Measurements from ENCODE around the gene CD164L2.
"Not testable (repeated sequence)": the region's sequence is repeated elsewhere in the genome, so short reads cannot be mapped to it uniquely, and the experiment has no call there.

CD164L2 gene

GRCh38 chr1:27403931-27404330 lies 20.8 kb upstream of the CD164L2 start:
- DNase-seq, result no peak

GRCh38 chr1:27403065-27403726 lies 20.1 kb upstream of the CD164L2 start:
- DNase-seq, result no peak

DNA sequence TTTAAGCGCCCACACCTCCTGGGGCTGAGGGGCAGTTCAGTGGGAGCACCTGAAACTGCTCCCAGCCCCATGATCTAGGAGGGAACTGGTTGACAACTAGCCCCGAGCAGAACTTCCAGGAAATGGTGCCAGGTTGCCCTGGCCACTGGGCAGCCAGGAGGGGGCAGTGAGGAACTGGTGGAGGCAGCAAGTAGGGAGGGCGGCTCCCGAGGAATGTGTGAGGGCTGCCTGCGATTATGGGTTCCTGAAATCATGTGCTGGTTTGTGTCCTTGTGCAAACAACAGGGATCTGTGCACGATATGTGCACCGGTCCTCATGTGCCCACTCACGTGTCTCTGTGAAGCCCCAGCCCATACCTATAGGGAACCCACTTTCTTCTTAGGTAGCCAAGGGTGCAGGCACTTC lies 19.2 kb upstream of the CD164L2 start:
- no peak for DNase-seq

- DNase-seq, result no peak
Observed at GRCh38 chr1:27400963-27401341, 17.8 kb upstream of the CD164L2 start.

- no peak for DNase-seq
Observed at GRCh38 chr1:27400082-27400962, 17.2 kb upstream of the CD164L2 start.

DNA sequence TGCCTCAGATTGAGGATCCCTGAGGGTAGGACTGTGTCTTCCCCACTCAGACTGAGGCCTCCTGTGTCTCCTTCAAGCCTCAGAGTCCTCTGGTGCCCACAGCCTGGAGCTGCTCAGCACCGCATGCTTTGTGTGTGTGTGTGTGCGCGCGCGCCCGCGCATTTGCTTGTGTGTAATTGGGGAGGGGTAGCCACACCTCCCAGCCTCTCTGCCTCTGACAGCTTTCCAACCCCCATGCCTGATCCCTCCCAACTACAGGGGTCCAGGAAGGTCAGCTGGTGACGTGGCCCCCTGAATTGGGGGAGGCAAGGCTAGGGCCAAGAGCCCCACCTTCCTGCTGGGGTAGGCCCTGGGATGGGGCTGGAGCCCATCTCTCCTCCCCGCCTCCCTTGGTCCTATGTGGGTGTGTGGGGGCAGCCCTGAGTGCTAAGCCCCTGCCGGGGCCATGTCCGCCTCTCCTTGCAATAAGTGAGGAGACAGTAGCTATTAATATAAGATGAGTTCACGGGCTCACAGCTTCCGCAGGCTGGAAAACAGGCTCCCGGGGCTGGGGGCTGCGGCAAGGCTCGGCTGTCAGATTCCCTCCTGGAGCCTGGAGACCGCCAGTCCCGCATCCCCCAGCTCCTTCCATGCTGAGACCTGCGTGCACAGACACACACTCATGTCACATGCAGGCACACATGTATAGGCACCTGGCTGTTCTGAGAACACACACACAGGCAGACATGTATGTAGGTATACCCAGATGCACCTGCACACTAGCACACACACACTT lies 16.3 kb upstream of the CD164L2 start:
- no peak for DNase-seq

DNA sequence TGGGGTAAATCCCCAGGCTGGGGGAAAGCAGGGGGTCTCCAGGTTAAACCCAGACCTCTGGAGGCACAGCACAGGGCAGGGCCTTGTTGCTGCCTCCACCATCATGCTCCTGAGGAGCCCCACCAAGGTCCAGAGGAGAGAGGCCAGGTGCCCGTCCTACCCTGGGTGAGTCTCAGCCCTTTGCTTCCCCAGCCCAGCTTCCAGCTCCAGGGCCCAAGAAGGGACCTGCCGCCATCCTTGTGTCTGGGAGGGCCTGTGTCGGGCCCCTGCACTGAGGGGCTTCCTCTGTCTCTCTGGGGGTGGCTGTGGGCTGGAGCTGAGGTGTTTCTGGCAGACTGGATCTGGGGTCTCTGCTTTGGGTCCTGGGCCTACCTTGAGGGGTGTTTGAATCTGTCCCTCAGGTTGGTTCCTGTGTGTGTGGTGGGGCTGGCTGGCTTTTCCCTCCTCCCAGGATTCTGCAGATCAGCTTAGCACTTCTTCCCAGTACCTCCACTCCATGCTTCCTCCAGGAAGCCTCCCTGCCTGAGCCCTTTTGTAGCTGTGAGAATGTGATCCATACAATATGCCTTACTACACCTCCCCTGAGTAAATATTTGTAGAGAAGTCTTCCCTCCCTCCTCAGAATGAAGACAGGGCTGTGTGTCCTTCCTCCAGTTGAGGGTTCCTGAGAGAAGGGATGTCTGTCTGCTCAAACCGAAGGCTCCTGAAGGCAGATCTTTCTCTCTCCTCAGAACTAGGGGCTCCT lies 15.4 kb upstream of the CD164L2 start:
- no peak for DNase-seq

DNA sequence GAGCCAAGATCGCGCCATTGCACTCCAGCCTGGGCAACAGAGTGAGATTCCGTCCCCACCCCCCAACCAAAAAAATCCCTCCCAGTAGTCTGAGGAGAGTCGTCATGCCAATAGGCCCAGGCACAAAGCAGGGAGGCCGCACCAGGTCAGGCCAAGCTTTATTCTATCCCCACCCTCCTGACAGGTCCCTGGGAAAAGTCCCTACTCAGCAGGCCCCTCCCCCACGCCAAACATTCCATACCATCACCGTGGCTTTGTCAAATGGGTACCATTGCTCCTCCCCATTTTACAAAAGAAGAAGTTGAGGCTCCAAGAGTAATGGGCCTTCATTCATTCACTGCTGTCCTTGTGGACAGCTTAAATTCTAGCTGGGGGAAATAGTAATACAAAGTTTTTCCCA lies 14.6 kb upstream of the CD164L2 start:
- no peak for DNase-seq

- DNase-seq, result no peak
Observed at GRCh38 chr1:27397110-27397509, 14.0 kb upstream of the CD164L2 start.

- no peak for DNase-seq
Observed at GRCh38 chr1:27395441-27396195, 12.5 kb upstream of the CD164L2 start.

DNA sequence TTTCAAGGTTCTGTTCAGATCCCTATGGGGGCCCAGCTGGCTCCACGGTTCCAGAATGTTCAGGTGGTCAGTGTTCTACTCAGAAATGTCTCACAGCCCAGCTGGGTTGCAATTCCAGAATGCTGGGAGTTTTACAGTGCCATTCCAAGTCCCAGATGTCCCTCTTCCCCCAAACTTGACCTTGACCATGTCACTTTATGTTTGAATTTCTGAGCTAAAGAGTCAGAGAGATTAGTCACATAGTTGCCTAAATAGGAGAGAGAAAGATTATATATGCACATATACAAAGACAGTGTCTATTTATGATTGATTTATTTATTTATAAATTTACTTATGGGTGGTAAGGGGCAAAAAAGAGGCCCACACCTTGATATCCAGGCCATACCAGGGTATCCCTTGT lies 11.8 kb upstream of the CD164L2 start:
- no peak for DNase-seq

DNA sequence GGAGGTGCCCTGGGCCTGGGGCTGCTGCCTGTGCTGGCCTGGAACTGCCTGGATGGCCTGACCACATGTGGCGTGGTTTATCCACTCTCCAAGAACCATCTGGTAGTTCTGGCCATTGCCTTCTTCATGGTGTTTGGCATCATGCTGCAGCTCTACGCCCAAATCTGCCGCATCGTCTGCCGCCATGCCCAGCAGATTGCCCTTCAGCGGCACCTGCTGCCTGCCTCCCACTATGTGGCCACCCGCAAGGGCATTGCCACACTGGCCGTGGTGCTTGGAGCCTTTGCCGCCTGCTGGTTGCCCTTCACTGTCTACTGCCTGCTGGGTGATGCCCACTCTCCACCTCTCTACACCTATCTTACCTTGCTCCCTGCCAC lies 11.1 kb upstream of the CD164L2 start:
- DNase-seq, result no peak

DNA sequence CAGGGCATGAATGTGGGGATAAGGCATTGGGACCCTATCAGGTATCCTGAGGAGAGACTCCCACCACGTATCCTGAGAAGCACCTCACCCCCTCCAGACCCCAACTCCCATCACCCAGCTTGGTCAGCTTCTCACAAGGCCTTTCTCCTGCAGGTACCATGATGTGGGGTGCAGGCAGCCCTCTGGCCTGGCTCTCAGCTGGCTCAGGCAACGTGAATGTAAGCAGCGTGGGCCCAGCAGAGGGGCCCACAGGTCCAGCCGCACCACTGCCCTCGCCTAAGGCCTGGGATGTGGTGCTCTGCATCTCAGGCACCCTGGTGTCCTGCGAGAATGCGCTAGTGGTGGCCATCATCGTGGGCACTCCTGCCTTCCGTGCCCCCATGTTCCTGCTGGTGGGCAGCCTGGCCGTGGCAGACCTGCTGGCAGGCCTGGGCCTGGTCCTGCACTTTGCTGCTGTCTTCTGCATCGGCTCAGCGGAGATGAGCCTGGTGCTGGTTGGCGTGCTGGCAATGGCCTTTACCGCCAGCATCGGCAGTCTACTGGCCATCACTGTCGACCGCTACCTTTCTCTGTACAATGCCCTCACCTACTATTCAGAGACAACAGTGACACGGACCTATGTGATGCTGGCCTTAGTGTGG lies 10.6 kb upstream of the CD164L2 start:
- no peak for DNase-seq

- DNase-seq, result no peak
Observed at GRCh38 chr1:27392778-27393635, 9.9 kb upstream of the CD164L2 start.

- DNase-seq, result peak; percentile 76
Observed at GRCh38 chr1:27392096-27392777, 9.1 kb upstream of the CD164L2 start, which contains the start of gene GPR3. GPR3 (plus strand) TSS chr1:27392622; CDS start chr1:27393799, 1,177 bp downstream.

DNA sequence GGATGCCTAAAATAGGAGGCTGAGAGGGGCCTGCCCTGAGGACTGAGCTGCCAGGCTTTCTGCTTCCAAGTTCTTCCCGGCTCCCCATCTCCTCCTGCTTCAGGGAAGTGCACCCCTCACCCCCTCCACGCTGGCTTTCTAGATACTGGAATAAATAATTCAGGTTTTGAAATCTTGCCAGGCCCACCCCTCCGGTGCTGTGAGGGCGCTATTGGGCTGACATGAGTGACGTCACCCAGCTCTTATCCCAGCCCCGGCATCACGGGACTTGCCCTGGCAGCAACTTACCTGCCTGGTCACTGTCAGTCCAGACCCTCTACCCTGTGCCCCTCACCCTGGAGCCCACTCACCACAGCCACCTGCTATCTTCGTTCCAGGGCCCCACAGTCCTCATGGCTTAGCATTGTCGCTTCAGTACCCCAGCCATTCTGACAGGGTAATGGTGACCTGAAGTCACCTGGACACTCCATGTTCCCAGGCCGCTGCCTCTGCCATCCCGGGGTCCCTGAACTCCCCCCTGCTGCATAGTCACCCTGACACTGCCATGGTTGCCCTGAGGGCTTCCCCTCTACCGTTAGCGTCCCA lies 8.5 kb upstream of the CD164L2 start:
- DNase-seq, result no peak

GRCh38 chr1:27388337-27389005 lies 5.3 kb upstream of the CD164L2 start:
- no peak for DNase-seq

GRCh38 chr1:27384797-27385196 lies 1.7 kb upstream of the CD164L2 start:
- not testable (repeated sequence) for DNase-seq

GRCh38 chr1:27383661-27384060 lies 528 bp upstream of the CD164L2 start:
- no peak for DNase-seq
